ENCODE measurements around the gene TMEM42. TPM values are rescaled to one million over a fixed set of nuclear protein-coding genes. Genes with fewer than 3 reads are reported as not detected.

TMEM42 gene
- total and polyA plus RNA-seq, 10 of the 15 experiments (the other 5 are each of a cell fraction or from before 2014, with no cell fraction given) = 5.0 to 20.5 (median 12.2) TPM

GRCh38 chr3:44903751-44904150 is 42.0 kb downstream of the TMEM42 start:
- RAD21 ChIA-PET (ENCODE audit: unreplicated experiment) = no interaction called here
- no peak overlapping the region for H3K9ac ChIP-seq (ENCODE audit: control insufficient read depth, insufficient read depth, low read length)
- H3K36me3 ChIP-seq (ENCODE audit: control insufficient read depth in 2 of 2, insufficient read depth in 2 of 2, low read length in 1 of 2) = no peaks in the 10 kb centered on the region
- no peaks in the 10 kb centered on the region for H3K79me2 ChIP-seq (ENCODE audit: control insufficient read depth, insufficient read depth, low read length)
- CTCF ChIA-PET = no interaction called here
- FAIRE-seq (no peak), DNase-seq (ENCODE audit: low read depth, low spot score) (no peak), ATAC-seq (no peak)
- no peaks in the 10 kb centered on the region for H4K20me1 ChIP-seq (ENCODE audit: control insufficient read depth, insufficient read depth)
- in situ Hi-C loops (cut with MboI) (no loop called here), intact Hi-C loops (cut with micrococcal nuclease; ENCODE audit: unreplicated experiment) (no loop called here)
- H3K4me2 ChIP-seq (ENCODE audit: control insufficient read depth, insufficient read depth) = no peak overlapping the region
- POLR2A ChIA-PET = no interaction called here
- no peak overlapping the region for H3K27ac ChIP-seq (ENCODE audit: control insufficient read depth, insufficient read depth)
- H3K9me3 ChIP-seq (replicated peaks; ENCODE audit: control insufficient read depth, insufficient read depth, low read length) = no peaks in the 10 kb centered on the region
- no peak for TF ChIP-seq EP300 (IDR thresholded peaks at IDR 0.05; ENCODE audit: borderline replicate concordance in 1 of 2, control insufficient read depth in 1 of 2, low read depth in 2 of 2, low read length in 2 of 2)
- TF ChIP-seq SMAD1 (IDR thresholded peaks at IDR 0.05; ENCODE audit: low read depth, partially characterized antibody) = no peak
- TF ChIP-seq CHD4 (IDR thresholded peaks at IDR 0.05) = no peak
- no peak for TF ChIP-seq ZNF207 (IDR thresholded peaks at IDR 0.05; ENCODE audit: borderline replicate concordance)
- no TSS peak for BruUV-seq (replicated peaks)
- no peak overlapping the region for H3K4me3 ChIP-seq
- H3K27me3 ChIP-seq (replicated peaks in 1 of 2; ENCODE audit: control insufficient read depth in 2 of 2, insufficient read depth in 2 of 2, low read length in 1 of 2) = no peaks in the 10 kb centered on the region
- SMC1A ChIA-PET (ENCODE audit: uncharacterized antibody, unreplicated experiment) = interaction anchor here (1.2 kb wide), 1 partner anchor 9 kb away, joined by 3 read pairs; no protein-coding TSS in a partner anchor
- no peaks in the 10 kb centered on the region for H3K4me1 ChIP-seq (ENCODE audit: control insufficient read depth, insufficient read depth, low read length)
- 66% methylated on average over 15 of the region's 15 CpGs for WGBS (ENCODE audit: insufficient coverage, insufficient replicate concordance, low lambda C conversion rate, missing lambda C conversion rate)
- no peak overlapping the region for H2AFZ ChIP-seq (ENCODE audit: control insufficient read depth, low read depth, low read length)

- ATAC-seq = no peak
- DNase-seq (ENCODE audit: low read depth, low spot score) = no peak
- intact Hi-C loops (cut with micrococcal nuclease; ENCODE audit: unreplicated experiment) = no loop called here
- BruUV-seq (replicated peaks) = no TSS peak
- no peak overlapping the region for H3K4me3 ChIP-seq
- no peaks in the 10 kb centered on the region; a peak in 1 of 4 replicates for H3K27me3 ChIP-seq (replicated peaks in 1 of 2; ENCODE audit: control insufficient read depth in 2 of 2, insufficient read depth in 2 of 2, low read length in 1 of 2)
- H3K36me3 ChIP-seq (ENCODE audit: control insufficient read depth in 2 of 2, insufficient read depth in 2 of 2, low read length in 1 of 2) = no peaks in the 10 kb centered on the region
- no peak for FAIRE-seq
- RAD21 ChIA-PET (ENCODE audit: unreplicated experiment) = no interaction called here
- no peak overlapping the region for H3K27ac ChIP-seq (ENCODE audit: control insufficient read depth, insufficient read depth)
- in situ Hi-C loops (cut with MboI) = no loop called here
- no peaks in the 10 kb centered on the region for H4K20me1 ChIP-seq (ENCODE audit: control insufficient read depth, insufficient read depth)
- SMC1A ChIA-PET (ENCODE audit: uncharacterized antibody, unreplicated experiment) = interaction anchor here (0.8 kb wide), 1 partner anchor 19 kb away, joined by 3 read pairs; no protein-coding TSS in a partner anchor
- H3K79me2 ChIP-seq (ENCODE audit: control insufficient read depth, insufficient read depth, low read length) = no peaks in the 10 kb centered on the region
- 26% methylated on average over 3 of the region's 3 CpGs for WGBS (ENCODE audit: insufficient coverage, insufficient replicate concordance, low lambda C conversion rate, missing lambda C conversion rate)
- H3K9ac ChIP-seq (ENCODE audit: control insufficient read depth, insufficient read depth, low read length) = no peak overlapping the region
- H3K9me3 ChIP-seq (replicated peaks; ENCODE audit: control insufficient read depth, insufficient read depth, low read length) = no peaks in the 10 kb centered on the region; the same call in 2 of the 3 replicates
- H3K4me2 ChIP-seq (ENCODE audit: control insufficient read depth, insufficient read depth) = no peak overlapping the region
- H3K4me1 ChIP-seq (ENCODE audit: control insufficient read depth, insufficient read depth, low read length) = no peaks in the 10 kb centered on the region
- no peak overlapping the region for H2AFZ ChIP-seq (ENCODE audit: control insufficient read depth, low read depth, low read length)
- CTCF ChIA-PET = interaction anchor here (0.7 to 1.1 kb wide), 2 partner anchors 9 to 143 kb away, joined by 3 to 6 read pairs; no protein-coding TSS in a partner anchor
- POLR2A ChIA-PET = no interaction called here
- TF ChIP-seq IKZF1 (conservative IDR thresholded peaks at IDR 0.05) (no peak), MEF2A (IDR thresholded peaks at IDR 0.05; ENCODE audit: insufficient read depth, low read depth, low read length) (no peak), FOS (IDR thresholded peaks at IDR 0.05; ENCODE audit: borderline replicate concordance, extremely low read depth, insufficient read length) (no peak), NFYA (IDR thresholded peaks at IDR 0.05; ENCODE audit: borderline replicate concordance, low read depth, low read length) (no peak), REST (IDR thresholded peaks at IDR 0.05; ENCODE audit: low read depth, low read length) (no peak), MTA2 (IDR thresholded peaks at IDR 0.05; ENCODE audit: low read depth) (no peak), CEBPB (IDR thresholded peaks at IDR 0.05; ENCODE audit: borderline replicate concordance in 1 of 2, low read depth in 2 of 2, low read length in 2 of 2) (no peak), DPF2 (IDR thresholded peaks at IDR 0.05) (no peak), KAT2A (conservative IDR thresholded peaks at IDR 0.05; ENCODE audit: control insufficient read depth, low read depth, low read length) (no peak)
Measured at GRCh38 chr3:44905446-44906157, 43.9 kb downstream of the TMEM42 start.

Data from GM12878 (cell line).